ENCODE results near the gene ING4. TPM values are rescaled to one million over a fixed set of nuclear protein-coding genes. Genes with fewer than 3 reads are reported as not detected.
"Not testable (repeated sequence)": the region's sequence is repeated elsewhere in the genome, so short reads cannot be mapped to it uniquely, and the experiment has no call there.

ING4 gene
- polyA plus RNA-seq (ENCODE audit: insufficient read depth in 1 of 5, insufficient read length in 5 of 5, low replicate concordance in 1 of 5), result 100 to 1,000 TPM in 3 of 5 donors, 10 to 100 TPM in 2; 89.5 to 116 (median 109) TPM
- long read RNA-seq, donor 1, transcript ING4-202 (8 exons, 1,393 nt), result minor isoform, 25 of 73 reads
- long read RNA-seq, donor 1, transcript ING4-201 (8 exons, 1,709 nt), result major isoform, 27 of 73 reads
- long read RNA-seq, donor 1, partial matches to known transcripts, result 5 of 73 reads
- long read RNA-seq, donor 1, other reads (novel, unspliced or antisense), result 5 of 73 reads
- long read RNA-seq, donor 2, transcript ING4-203 (8 exons, 741 nt), result minor isoform, 5 of 53 reads
- long read RNA-seq, donor 2, transcript ING4-201 (8 exons, 1,709 nt), result major isoform, 19 of 53 reads
- long read RNA-seq, donor 2, transcript ING4-202 (8 exons, 1,393 nt), result major isoform, 19 of 53 reads
- long read RNA-seq, donor 2, partial matches to known transcripts, result 0 of 53 reads
- long read RNA-seq, donor 2, other reads (novel, unspliced or antisense), result 0 of 53 reads
- long read RNA-seq, donor 3, transcript ING4-201 (8 exons, 1,709 nt), result minor isoform, 12 of 34 reads
- long read RNA-seq, donor 3, transcript ING4-202 (8 exons, 1,393 nt), result major isoform, 17 of 34 reads
- long read RNA-seq, donor 3, partial matches to known transcripts, result 0 of 34 reads
- long read RNA-seq, donor 3, other reads (novel, unspliced or antisense), result 0 of 34 reads
- long read RNA-seq, donor 4, transcript ING4-201 (8 exons, 1,709 nt), result minor isoform, 11 of 29 reads
- long read RNA-seq, donor 4, transcript ING4-202 (8 exons, 1,393 nt), result major isoform, 13 of 29 reads
- long read RNA-seq, donor 4, partial matches to known transcripts, result 0 of 29 reads
- long read RNA-seq, donor 4, other reads (novel, unspliced or antisense), result 0 of 29 reads
- long read RNA-seq, donor 5, transcript ING4-201 (8 exons, 1,709 nt), result minor isoform, 22 of 60 reads
- long read RNA-seq, donor 5, transcript ING4-202 (8 exons, 1,393 nt), result major isoform, 26 of 60 reads
- long read RNA-seq, donor 5, partial matches to known transcripts, result 5 of 60 reads
- long read RNA-seq, donor 5, other reads (novel, unspliced or antisense), result 0 of 60 reads
- long read RNA-seq, donor 6, transcript ING4-202 (8 exons, 1,393 nt), result minor isoform, 15 of 47 reads
- long read RNA-seq, donor 6, transcript ING4-201 (8 exons, 1,709 nt), result major isoform, 21 of 47 reads
- long read RNA-seq, donor 6, partial matches to known transcripts, result 0 of 47 reads
- long read RNA-seq, donor 6, other reads (novel, unspliced or antisense), result 0 of 47 reads
- long read RNA-seq, donor 7, transcript ING4-201 (8 exons, 1,709 nt), result major isoform, 8 of 22 reads
- long read RNA-seq, donor 7, transcript ING4-202 (8 exons, 1,393 nt), result major isoform, 8 of 22 reads
- long read RNA-seq, donor 7, partial matches to known transcripts, result 0 of 22 reads
- long read RNA-seq, donor 7, other reads (novel, unspliced or antisense), result 0 of 22 reads
- long read RNA-seq, donor 8, transcript ING4-201 (8 exons, 1,709 nt), result major isoform, 8 of 19 reads
- long read RNA-seq, donor 8, partial matches to known transcripts, result 0 of 19 reads
- long read RNA-seq, donor 8, other reads (novel, unspliced or antisense), result 0 of 19 reads

DNA sequence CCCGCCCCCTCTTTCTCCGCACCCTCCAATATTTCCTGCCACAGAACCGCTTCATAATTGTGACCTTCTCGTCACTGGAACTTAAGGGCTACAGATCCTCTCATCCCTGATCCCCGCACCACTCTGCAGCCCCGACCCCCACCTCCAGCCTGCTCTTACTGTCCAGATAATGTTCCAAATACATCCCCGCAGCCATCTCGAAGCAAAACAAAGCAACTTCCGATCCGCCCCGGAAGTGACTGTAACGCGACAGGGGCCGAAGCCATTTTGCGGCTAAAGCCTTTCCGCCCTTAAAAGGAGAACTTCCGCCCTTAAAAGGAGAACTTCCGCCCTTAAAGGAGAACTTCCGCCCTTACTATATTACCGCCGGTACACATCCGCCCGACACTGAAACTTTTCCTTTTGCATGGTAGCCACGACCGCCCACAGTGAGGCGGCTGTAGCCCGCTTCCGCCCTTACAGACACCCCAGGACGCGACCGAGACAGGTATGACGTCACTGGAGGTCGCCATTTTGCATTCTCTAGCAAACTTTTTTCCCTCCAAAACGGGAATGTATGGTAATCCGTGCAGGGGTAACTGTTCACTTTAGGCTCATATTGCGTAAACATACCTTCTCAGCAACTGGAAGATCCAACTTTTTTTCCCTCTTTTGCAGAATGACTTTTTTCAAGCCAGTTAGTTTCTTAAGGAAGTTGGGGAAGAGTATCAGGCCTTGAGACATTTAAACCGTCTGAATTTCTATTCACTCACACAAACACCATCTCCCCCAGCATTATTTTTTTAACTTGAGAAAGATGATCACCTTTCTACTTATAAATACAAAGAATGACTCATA, at the start of gene ING4:
Gene ING4 (minus strand): TSS at position 214 of the 837 bp plus-strand sequence. CDS start 18 bp downstream, at position 196.
- DNase-seq, result peak; percentile 97 to 99

DNA sequence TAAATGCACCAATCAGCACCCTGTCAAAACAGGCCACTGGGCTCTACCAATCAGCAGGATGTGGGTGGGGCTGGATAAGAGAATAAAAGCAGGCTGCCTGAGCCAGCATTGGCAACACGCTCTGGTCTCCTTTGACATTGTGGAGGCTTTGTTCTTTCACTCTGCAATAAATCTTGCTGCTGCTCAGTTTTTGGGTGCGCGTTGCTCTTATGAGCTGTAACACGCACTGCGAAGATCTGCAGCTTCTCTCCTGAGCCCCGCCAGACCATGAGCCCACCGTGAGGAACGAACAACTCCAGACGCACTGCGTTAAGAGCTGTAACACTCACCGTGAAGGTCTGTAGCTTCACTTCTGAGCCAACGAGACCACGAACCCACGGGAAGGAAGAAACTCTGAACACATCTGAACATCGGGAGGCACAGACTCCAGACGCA, 46.1 kb upstream of the ING4 start:
- no peak for DNase-seq

DNA sequence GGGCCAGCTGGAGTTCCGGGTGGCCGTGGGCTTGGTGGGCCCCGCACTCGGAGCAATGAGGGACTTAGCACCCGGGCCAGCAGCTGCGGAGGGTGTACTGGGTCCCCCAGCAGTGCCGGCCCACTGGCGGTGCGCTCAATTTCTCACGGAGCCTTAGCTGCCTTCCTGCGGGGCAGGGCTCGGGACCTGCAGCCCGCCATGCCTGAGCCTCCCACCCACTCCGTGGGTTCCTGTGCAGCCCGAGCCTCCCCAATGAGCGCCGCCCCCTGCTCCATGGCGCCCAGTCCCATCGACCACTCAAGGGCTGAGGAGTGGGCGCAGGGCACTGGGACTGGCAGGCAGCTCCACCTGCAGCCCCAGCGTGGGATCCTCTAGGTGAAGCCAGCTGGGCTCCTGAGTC, 45.4 kb upstream of the ING4 start:
- not testable (repeated sequence) for DNase-seq

DNA sequence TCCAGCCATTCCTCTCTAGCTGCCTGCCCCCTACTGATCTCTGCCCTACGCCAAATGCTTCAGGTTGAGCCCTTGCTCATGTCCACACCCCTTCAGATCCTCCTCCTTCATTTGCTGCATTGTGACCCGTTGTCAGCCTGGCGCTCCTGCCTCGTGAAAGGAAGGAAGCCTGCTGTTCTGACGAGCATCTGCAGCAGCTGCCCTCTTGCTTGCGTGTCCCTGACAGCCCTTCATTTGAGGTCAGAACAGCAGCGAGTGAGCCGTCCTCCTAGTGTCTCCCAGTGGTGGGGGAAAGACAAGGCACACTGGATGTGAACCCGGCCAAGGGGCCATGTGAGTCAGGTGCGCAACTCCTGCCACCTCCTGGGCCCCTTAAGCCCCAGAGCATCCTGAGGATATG, 40.7 kb upstream of the ING4 start:
- DNase-seq, result no peak

DNA sequence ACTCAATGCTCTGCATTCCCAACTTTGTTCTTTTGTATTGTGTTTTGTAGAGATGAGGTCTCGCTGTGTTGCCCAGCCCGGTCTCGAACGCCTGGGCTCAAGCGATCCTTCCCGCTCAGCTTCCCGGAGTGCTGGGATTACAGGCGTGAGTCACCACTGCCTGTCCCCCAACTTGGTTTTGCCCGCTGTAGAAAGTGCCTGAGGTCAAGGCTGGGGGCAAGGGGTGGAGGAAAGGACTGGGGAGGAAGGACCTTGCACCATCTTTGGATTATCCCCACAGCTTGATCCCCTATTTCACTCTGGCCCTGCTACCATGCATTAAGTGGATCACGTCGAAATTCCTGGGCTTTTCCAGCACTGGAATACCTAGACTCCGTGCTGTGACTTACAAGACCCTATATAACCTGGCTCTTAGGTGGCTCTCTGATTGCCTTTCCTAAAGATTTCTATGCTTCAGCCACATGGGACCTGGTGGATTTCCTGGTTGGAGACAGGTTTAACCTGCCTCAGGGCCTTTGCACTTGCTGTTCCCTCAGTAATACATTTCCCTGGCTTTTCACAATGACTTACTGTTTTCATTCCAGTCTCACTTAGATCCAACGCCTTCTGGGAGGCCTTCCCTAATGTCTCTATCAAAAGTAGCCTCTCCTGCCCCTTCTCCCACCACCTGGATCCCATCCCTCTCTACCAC, 38.3 kb upstream of the ING4 start:
- no peak for DNase-seq

DNA sequence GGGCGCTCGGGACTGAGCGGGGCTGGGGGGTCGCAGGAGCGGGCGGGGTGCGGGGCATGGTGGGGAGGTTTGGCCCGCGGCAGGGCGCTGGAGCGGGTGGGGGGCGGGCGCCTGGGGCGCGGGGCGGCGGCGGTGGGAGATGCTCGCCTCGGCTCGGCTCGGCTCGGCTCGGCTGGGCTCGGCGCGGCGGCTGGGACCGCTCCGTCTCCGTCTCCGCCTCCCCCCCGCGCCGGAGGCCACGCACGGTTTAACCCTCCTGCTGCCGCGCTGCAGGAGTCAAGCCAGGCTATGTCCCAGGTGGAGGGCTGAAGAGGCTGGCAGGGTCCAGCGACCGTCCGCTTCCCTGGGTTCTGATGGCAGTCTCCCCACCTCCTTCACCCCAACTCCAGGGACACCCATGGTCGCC, 37.7 kb upstream of the ING4 start, which contains the start of gene PIANP:
Gene PIANP (minus strand): TSS at position 170 of the 406 bp plus-strand sequence. CDS start 2,754 bp downstream, outside the sequence.
- DNase-seq, result peak; percentile 37 to 49

DNA sequence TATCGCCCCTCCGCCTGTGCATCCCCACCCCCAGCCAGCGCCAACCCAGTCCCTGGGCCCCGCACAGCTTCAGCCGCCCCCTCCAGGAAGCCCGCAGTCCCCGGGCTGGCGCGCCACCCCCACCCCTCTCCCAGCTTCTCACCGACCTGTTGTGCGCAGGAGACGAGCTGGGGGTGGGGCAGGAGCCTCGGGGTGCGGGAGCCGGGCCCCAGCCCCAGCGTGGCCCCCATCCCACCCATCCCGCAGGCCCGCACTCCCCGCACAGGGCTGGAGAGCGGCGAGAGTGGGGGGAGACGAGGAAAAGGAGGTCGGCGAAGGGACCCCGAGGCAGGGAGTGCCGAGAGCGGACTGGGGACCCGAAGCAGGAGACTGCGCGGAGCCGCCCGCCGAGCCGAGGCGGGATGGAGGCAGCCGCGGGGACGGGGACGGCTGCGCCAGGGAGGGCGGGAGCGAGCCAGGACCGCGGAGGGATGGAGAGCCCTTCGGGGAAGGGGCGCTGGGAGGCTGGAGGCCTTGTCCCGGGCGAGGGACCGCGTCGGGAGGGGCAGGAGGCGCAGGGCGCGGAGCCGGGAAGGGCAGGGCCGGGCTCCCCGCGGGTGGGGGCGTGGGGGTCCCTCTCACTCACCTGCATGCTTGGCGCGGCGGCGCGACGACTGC, 37.2 kb upstream of the ING4 start:
- peak in 1 of 2 donors; percentile 14 for DNase-seq

DNA sequence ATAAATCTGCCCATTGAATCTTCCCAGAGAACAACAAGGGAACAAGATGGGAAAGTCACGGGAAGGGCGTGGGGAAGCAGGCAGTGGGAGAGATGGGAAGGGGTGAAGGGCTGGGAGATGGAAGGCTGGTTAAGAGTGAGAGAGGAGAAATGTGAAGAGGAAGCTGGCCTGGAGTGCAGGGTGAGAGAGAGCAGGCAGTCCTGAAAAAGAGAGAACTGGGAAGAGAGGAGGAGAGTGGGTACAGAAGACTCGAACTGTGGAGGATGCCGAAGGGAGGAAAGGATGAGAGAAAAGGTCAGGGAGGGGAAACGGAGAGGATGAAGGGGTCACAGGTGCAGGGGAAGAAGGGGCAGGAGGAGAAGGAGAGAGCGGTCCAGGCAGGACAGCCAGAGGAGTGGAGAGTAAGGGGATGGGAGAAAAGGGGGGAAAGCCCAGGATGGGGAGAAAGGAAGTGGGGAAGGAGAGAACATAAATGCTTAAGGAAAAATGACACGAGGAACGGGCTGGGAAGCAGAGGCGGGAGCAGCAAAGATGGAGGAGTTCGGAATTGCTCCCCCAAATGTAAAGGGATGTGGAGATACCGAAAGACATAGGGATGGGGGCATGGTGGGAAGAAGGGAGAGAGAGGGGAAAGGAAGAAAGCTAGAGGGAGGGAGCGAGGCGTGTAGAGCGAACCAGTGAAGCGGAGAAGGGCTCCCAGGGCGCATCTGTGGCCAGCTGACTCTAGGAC, 36.5 kb upstream of the ING4 start:
- no peak for DNase-seq

DNA sequence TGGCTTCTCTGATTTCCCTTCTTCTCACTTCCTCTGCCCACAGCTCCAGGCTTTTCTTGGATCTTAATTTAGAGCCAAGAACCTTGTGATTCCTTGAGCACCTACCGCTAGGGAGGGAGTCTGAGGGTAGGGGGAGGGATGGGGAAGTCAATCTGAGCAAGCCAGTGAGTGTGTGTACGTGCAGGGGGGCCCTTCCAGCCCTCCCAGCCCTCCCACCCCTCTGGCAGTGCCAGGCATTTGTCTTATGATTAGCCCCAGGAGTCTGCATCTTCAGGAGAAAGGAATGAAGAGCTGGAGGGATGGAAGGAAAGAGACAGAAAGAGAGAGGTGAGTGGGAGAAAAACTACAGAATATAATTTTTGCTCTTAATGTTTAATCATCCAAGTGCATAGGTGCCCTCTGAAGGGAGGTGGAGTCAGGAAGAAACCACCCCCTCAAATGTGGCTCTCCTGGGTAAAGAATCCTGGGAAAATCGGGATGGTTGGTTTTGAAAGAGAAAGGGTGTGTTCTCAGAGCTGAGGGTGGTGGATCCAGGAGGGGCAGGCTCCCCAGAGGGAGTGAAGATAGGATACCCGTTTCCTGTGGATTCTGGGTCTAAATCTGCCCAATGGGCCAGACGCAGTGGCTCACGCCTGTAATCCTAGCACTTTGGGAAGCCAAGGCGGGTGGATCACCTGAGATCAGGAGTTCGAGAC, 35.6 kb upstream of the ING4 start:
- DNase-seq, result no peak

DNA sequence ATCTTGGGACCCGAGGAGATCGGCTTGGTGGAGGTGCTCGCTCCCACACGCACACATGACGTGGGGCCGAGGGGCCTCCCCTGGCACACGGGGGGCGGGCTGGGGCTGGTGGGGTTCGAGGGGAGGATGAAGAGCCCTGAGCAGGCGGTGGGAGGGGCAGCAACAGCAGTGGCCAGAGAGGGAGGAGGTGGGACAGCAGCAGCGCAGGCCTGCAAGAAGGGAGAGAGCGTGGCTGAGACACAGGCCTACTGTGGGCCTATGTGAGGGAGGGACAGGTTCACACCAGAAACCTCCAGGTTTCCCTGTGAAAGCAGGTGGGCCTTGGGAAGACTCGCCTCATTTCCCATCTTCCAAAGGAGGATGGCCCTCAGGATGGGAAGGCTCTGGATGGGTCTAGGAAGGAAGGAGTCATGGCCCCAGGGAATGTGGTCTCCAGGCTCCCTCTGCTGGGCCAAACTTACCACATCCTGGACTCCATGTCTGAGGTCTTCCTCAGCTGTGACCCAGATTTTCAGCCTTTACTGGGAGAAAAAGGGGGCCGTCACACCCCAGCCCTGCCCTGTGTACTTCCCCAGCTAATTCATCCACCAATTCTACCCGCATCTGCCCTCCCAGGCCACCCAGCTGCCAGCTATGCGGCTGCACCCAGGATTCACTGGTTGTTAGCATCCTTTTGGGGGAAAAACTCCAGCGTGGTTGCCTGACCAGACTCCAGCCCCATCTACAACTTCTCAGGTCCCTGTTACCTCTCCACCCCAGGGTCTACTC, 34.8 kb upstream of the ING4 start:
- peak in 1 of 2 donors; percentile 32 for DNase-seq

DNA sequence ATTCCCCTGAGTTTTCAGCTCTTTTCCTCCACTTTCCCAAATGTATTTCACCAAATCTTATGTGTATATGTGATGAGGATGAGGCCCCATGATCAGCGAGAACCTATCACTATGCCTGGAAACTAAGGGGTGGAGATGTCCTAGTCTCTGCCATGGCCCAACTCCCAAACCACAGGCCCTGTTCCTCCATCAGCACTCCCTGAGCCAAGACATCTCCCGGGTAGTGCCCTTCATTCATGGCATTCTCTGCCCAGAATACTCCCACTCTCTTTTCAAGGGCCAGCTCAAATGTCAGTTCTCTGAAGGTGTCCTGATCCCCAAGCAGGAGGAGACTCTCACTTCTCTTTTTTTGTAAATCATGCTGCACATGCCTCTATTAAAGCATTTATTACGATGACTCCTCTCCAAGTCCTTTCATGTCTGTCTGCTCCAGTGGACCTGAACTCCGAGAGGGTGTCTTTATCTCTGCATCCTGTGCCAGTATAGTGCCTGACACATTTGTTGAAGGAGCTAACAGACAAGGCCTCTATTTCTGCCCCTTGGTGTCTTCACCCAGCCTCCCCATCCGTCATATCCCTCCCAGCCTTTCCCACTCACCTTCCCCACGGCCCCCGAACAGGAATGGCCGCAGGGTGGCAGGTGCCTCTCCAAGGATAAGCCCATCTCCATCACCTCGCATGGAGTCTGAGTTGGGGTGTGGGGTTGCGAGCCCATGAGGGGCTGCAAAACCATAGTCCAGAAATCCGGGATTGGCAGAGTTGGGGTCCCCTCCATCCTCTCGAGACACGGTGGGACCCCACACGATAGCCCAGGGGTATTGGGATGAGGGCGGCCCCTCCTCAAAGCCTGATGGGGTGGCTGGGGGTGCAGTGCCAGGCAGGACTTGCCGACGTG, 34.0 kb upstream of the ING4 start:
- DNase-seq, result no peak

DNA sequence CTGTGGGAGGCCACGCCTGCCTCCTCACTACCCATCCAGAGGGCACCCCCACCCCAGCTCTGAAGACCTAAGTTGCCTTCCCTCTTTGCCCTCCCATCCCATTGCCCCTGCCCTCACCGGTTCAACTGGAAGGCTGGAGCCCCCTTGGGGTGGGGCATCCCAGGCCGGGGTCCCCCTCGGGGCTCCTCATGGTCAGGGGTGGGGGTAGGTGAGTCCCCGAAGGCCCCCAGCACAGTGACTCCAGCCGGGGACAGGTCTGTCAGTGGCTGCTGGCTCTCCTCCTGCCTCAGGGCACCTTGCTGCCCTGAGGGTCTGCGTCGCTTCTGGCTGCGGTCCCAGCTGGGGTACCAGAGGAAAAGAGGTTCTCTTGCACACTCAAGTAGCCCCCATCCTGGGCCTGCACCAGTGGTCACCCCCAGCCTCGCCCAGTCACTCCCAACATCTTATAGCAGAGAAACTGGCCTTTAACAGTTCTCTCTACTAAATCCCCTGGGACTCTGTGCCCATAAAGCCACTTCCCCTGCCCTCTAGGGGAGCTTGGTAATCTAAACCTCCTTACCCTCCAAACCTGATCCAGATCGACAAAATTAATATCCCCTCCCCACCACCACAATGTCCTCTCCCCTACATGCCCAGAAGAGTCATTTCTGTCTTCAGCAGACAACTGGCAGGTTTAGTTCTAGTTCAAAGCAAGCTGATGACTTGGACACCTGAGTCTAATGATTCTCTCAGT, 32.6 kb upstream of the ING4 start:
- DNase-seq, result no peak

DNA sequence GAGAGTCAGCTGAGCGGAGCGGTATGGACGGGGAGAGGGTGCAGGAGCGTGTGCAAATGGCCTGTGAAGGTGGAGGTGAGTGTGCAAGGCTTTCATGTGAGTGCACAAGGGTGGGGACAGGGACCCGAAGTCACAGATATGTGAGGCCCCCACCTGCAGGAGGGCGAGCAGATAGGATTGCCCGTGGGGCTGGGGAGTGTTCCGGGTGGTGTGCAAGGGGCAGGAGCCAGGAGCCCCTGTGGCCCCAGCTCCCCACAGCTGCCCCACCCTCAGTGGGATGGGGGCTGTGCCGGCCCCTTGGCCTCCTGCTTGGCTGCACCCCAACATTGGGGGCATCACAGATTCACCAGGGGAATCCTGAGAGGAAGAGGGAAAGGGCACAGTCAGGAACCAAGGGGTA, 31.8 kb upstream of the ING4 start:
- DNase-seq, result no peak

DNA sequence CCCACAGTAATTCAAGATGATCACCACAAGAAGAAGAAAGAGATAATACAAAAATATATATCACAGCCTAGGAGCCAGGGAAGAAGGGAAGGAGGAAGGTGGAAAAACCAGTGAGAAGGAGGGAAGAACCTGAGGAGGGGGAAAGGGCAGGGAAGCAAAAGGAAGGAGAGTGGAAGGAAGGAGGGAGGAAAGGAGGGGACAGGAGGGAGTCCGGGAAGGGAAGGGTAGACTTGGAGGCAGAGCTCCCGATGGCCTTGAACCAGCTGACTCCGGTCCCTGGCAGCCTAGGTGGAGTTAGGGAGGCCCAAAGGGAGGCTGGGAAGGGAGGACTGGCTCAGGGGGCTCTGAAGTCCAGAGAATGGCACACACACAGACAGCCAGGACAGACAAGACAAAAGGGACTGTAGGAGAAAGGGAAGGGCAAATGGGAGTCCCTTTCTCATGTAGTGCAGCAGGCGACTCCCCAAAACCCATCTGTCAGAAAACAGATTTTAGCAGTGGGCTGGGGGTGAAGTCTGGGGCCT, 31.0 kb upstream of the ING4 start:
- no peak for DNase-seq

DNA sequence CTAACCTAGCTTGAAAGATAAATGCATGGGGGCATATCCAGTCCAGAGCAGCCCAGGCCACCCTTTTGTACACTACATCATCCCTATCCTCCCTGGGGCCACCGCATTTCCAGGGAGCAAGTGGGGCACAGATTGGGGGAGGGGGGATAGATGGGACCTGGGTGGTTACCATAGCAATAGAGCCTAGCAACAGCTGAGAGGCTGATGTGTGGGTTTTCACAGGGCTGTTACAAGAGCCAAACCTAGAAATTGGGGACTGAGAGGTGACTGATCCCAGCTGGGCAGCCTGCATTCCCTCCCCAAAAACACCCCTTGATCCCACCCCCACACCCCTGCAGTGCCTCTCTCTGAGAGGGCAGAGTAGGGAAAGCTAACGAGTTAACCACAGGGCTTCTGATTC, 30.0 kb upstream of the ING4 start:
- DNase-seq, result no peak
